A549 (cell line): ENCODE results near the gene BFSP1.

Experiments used
- CBX8 ChIP-seq: fragments of 200-600 bp; sonication (generic); IDR thresholded peaks from 2 replicates; pipeline ENCODE4 v1.6.1; 2016
- PHF8 ChIP-seq: fragments of 200-600 bp; sonication (generic); IDR thresholded peaks from 2 replicates; pipeline ENCODE4 v1.6.1; 2016; ENCODE audit warnings: low read depth, mild to moderate bottlenecking, antibody characterized with exemption, moderate library complexity, borderline replicate concordance
- POLR2A ChIP-seq: IDR thresholded peaks from 2 replicates; pipeline ENCODE4 v1.6.1; 2012; ENCODE audit warnings: mild to moderate bottlenecking, low read length
- TF ChIP-seq, protein P1 (sequence below): fragments of >200 bp; sonication (Bioruptor Twin); formaldehyde crosslinking; IDR thresholded peaks from 3 replicates; pipeline ENCODE4 v1.5.1; 2016

DNA sequence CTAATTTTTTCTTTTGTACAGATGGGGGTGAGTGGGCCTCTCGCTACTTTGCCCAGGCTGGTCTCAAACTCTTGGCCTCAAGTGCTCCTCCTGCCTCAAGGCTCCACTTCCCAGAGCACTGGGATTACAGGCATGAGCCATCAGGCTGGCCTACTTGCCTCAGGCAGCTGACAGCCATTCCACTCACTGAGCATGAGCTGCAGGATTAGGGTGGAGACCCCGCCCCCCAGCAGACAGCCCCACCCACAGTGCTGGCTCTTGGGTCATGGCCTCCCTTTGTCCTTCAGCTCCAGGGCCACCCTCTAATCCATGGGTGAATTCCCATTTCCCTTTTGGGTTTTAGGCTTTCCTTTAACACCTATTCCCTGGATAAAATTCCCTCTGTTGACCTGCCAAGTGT lies 82.1 kb downstream of the BFSP1 start:
- no peak for TF ChIP-seq POLR2A
- TF ChIP-seq PHF8 = no peak
- TF ChIP-seq CBX8 = no peak
- TF ChIP-seq, protein P1, sequence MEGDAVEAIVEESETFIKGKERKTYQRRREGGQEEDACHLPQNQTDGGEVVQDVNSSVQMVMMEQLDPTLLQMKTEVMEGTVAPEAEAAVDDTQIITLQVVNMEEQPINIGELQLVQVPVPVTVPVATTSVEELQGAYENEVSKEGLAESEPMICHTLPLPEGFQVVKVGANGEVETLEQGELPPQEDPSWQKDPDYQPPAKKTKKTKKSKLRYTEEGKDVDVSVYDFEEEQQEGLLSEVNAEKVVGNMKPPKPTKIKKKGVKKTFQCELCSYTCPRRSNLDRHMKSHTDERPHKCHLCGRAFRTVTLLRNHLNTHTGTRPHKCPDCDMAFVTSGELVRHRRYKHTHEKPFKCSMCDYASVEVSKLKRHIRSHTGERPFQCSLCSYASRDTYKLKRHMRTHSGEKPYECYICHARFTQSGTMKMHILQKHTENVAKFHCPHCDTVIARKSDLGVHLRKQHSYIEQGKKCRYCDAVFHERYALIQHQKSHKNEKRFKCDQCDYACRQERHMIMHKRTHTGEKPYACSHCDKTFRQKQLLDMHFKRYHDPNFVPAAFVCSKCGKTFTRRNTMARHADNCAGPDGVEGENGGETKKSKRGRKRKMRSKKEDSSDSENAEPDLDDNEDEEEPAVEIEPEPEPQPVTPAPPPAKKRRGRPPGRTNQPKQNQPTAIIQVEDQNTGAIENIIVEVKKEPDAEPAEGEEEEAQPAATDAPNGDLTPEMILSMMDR = no peak
